GM21360 (cell line): ENCODE data around the gene PHRF1.
"Not testable (repeated sequence)": the region's sequence is repeated elsewhere in the genome, so short reads cannot be mapped to it uniquely, and the experiment has no call there.

ENCODE experiments used
- ATAC-seq: cut with Tn5 transposase; IDR thresholded peaks from one replicate; pipeline ENCODE4 v1.9.1; 2021; ENCODE audit warnings: mild to moderate bottlenecking, moderate library complexity; ENCODE audit not compliant: unreplicated experiment

Gene PHRF1

DNA sequence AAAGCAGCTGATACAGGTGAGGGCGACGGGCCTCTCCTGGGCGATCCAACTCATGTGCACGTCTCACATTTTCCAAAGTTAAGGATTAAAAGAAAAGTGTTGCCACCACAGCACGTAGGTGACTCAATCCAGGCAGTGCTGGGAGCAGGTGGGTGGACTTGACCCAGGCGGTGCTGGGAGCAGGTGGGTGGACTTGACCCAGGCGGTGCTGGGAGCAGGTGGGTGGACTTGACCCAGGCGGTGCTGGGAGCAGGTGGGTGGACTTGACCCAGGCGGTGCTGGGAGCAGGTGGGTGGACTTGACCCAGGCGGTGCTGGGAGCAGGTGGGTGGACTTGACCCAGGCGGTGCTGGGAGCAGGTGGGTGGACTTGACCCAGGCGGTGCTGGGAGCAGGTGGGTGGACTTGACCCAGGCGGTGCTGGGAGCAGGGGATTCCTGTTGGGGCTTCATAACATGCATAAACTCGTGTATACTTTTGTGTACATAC, 71.4 kb downstream of the PHRF1 start:
- not testable (repeated sequence) for ATAC-seq

DNA sequence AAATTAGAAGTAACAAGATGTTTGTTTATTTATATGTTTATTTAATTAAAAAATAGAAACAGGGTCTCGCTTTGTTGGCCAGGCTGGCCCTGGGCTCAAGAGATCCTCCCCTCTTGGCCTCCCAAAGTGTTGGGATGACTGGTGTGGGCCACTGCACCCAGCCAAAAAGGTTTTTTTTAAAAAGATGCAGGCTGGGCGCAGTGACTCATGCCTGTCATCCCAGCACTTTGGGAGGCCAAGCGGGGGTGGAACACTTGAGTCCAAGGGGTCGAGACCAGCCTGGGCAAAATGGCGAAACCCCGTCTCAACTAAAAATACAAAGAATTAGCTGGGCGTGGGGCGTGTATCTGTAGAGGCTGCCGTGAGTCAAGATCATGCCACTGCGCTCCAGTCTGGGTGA, 74.2 kb downstream of the PHRF1 start:
- ATAC-seq = no peak

DNA sequence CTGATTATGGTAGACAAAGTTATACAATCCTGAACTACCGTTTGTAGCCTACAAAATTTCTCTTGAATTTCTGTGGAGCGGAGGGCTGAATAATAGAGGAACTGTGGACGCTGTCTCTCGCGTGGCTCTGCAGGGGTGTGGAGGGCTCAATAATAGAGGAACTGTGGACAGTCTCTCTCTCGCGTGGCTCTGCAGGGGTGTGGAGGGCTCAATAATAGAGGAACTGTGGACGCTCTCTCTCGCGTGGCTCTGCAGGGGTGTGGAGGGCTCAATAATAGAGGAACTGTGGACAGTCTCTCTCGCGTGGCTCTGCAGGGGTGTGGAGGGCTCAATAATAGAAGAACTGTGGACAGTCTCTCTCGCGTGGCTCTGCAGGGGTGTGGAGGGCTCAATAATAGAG, 76.9 kb downstream of the PHRF1 start:
- ATAC-seq = not testable (repeated sequence)

DNA sequence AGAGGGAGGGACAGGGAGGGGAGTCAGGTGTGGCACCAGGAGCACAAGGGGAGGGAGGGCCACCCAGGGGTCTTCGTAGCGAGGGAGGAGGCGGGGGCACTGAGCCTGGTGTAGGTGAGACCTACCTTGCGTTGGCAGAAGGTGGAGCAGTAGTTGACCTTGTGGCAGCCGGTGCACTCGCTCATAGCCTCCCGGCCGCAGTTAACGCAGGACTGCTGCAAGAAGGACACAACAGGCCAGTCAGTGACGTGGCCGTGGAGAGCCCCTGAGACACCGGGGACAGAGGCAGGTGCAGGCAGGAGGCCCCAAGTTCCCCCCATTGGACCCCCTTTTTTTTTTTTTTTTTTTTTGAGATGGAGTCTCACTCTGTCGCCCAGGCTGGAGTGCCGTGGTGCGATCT, 77.6 kb downstream of the PHRF1 start:
- no peak for ATAC-seq

GRCh38 chr11:654444-654843, 78.2 kb downstream of the PHRF1 start:
- not testable (repeated sequence) for ATAC-seq

DNA sequence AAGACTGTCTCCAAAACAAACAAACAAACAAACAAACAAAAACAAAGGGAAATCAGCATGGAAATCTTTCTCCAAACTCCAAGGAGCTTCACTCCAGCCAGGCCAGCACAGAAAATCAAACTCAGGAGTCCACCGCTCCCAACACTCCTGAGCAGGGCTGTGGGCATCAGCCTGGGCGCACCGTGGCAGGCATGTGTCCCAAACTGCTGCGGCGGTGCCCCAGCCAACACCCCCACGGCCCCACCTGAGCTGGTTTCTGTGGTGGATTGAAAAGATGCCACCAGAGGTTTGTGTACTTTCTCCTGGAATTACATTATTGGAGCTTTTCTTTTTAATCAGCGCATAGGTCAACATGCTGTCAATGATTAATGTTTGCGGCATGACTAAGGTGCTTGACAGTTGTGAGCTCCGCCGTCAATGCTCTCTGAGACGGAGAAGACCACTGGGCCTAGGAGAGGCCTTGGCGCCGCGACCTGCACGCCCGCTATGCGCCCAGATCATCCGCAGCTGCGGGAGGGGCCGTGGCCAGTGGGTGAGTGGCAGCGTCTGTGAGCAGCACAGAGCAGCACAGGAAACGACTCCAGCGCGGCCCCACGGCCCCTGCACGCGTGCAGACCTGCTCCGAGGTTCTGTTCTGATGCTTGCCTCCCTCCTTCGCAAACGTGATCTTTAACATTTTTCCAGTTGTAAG, 78.9 kb downstream of the PHRF1 start:
- no peak for ATAC-seq

GRCh38 chr11:656426-656825, 80.2 kb downstream of the PHRF1 start:
- ATAC-seq = no peak

DNA sequence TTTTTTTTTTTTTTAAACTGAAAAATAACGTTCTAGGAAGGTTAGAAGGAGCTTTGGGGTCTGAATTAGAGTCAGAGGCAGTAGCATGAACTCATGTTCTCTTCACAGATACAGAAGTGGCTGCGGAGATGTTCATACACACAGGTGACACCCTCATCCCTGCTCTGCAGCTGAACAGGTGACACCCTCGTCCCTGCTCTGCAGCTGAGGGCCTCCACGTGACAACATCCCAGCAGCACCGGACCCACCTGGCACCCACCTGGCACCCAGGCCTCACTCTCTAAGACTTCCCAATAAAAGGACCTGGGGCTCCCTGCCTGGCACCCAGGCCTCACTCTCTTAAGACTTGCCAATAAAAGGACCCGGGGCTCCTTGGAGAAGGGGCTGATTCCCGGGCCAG, 80.6 kb downstream of the PHRF1 start:
- ATAC-seq = no peak

GRCh38 chr11:657691-658126, 81.4 kb downstream of the PHRF1 start:
- no peak for ATAC-seq

DNA sequence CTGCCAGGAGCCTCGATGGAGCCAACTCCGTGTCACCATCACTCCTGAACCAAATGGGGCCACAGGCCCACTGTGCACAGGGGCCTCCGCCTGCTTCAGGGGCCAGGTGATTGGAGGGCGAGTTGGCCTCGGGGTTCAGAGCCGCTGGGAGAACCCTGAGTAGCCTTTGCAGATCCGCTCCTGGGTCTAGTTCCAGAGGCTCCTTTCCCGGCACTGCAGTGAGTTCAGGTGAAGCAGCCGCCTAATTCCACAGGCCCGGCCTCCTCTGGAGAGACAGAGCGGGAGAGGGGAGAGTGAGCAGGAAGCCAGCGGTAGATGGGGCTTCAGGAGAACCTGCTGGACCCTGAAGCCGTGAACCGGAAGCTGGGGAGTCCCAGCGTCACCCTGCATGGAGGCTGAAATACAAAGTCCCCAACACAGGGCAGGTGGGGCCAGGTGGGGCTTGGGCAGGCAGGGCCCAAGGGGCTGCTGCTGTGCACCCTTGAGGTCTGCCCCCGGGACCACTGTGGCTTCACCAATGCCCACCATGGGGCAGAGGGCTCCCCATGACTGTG, 83.3 kb downstream of the PHRF1 start:
- ATAC-seq = no peak

- ATAC-seq = no peak
Observed at GRCh38 chr11:660281-660680, 84.0 kb downstream of the PHRF1 start.

GRCh38 chr11:660681-661444, 84.6 kb downstream of the PHRF1 start:
- ATAC-seq = no peak
